Astrocyte (in vitro differentiated cells and primary cell): ENCODE measurements around the gene LHPP.

Experiments used
- CTCF ChIP-seq: IDR thresholded peaks from 2 replicates; pipeline ENCODE4 v1.5.1; 2011; ENCODE audit warnings: low read depth, mild to moderate bottlenecking, inconsistent platforms, low read length, moderate library complexity; ENCODE audit not compliant: insufficient read depth
- EZH2 ChIP-seq: IDR thresholded peaks from 2 replicates; pipeline ENCODE4 v1.6.1; 2012; ENCODE audit warnings: mild to moderate bottlenecking, low read length, inconsistent platforms; ENCODE audit not compliant: insufficient read depth

- TF ChIP-seq CTCF (no peak), EZH2 (no peak)
Measured at GRCh38 chr10:124596116-124596785, 134.6 kb downstream of the LHPP start.
